GM12801 (cell line): ENCODE measurements around the gene COG5.

Experiments used
- TF ChIP-seq, protein P1 (sequence below): IDR thresholded peaks from one replicate; pipeline ENCODE4 v1.5.1; 2011; ENCODE audit warnings: control low read depth; ENCODE audit not compliant: insufficient read length; ENCODE audit errors: extremely low read depth

Gene COG5

DNA sequence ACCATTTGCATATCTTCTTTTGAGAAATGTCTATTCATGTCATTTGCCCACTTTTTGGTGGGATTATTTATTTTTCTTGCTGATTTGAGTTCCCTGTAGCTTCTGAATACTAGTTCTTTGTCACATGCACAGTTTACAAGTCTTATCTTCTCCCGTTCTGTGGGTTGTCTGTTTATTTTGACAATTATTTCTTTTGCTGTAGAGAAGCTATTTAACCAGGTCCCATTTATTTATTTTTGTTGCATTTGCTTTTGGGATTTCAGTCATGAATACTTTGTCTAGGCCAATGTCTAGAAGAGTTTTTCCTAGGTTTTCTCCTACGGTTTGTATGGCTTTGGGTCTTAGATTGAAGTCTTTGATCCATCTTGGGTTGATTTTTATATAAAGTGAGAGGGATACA is 60.9 kb downstream of the COG5 start:
- TF ChIP-seq, protein P1, sequence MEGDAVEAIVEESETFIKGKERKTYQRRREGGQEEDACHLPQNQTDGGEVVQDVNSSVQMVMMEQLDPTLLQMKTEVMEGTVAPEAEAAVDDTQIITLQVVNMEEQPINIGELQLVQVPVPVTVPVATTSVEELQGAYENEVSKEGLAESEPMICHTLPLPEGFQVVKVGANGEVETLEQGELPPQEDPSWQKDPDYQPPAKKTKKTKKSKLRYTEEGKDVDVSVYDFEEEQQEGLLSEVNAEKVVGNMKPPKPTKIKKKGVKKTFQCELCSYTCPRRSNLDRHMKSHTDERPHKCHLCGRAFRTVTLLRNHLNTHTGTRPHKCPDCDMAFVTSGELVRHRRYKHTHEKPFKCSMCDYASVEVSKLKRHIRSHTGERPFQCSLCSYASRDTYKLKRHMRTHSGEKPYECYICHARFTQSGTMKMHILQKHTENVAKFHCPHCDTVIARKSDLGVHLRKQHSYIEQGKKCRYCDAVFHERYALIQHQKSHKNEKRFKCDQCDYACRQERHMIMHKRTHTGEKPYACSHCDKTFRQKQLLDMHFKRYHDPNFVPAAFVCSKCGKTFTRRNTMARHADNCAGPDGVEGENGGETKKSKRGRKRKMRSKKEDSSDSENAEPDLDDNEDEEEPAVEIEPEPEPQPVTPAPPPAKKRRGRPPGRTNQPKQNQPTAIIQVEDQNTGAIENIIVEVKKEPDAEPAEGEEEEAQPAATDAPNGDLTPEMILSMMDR: no peak

DNA sequence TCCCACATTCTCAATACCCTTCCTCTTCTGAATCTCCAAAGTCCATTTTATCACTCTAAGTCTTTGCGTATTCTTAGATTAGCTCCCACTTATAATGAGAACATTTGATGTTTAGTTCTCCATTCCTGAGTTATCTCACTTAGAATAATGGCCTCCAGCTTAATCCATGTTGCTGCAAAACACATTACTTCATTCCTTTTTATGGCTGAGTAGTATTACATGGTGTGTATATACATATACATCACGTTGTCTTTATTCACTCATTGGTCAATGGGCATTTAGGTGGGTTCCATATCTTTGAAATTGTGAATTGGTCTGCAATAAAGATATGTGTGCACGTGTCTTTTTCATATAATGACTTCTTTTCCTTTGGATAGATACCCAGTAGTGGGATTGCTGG is 61.6 kb downstream of the COG5 start:
- TF ChIP-seq, protein P1: no peak

DNA sequence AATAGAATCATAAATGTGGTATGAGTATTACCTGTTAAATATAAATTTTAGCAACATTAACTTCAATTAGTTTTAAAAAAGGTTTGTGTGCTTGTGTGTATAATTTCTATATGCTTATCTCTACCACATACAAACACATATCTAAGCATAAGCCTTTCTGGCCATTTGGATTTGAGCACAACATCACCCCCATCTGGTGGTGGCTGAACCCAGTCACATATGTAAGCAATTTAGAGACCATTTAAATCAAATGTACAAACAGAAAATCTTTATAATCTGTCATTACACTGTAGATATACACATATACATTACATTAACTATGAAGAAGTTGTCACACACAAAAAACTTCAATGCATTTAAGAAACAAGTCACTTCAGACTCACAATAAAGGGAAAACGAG is 62.1 kb downstream of the COG5 start:
- TF ChIP-seq, protein P1: no peak

DNA sequence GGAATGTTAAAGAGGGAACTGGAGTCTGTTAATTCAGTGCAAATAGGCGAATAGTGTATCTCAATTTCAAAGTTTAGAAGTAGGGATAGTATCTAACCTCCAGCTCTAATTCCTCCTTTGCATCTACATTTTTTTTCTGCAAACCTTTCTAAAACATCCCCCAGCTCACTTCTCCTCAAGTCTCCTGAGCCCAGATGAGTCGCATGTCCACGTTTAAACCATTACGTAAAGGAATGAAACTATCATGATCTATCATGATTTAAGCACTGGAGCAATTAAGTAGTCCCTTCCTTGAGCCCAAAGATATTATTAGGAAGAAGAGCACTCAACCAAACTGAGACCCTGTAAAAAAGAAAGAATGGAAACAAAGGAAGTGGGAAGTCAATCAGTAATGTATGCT is 64.0 kb downstream of the COG5 start:
- TF ChIP-seq, protein P1: no peak

DNA sequence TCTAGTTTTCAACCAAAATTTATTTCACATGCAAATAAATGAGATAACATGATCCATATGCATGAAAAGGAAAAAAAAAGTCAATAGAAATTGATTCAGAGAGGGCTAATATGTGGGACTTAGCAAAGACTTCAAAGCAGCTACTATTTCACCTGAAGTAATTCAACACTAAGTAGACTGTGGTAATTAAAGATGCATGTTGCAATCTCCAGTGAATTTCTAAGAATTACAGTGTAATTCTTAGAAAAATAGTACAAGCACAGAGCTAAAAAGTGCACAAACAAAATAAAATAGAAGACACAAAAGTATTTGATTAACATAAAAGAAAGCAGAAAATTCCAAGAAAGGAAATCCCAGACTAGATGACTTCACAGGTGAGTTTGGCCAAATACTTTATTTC is 68.2 kb downstream of the COG5 start:
- TF ChIP-seq, protein P1: no peak

DNA sequence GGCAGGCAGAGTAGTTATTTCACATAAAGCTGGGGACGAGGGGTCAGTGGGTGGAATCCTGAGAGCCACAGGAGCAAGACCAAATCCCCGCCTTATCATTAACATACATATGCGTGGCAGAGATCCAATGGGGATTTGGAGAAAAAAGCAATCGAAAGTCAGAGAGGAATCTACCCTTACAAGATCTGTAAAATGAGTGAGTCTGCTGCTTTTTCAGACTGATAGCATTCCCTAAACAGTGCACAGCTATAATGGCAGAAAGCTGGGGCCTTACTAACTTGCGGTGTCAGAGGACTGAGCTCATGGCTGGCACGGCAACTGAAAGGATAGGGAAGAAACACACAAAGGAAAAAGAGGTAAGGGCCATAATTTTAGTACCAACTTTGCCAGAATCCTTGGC is 68.8 kb downstream of the COG5 start:
- TF ChIP-seq, protein P1: no peak

DNA sequence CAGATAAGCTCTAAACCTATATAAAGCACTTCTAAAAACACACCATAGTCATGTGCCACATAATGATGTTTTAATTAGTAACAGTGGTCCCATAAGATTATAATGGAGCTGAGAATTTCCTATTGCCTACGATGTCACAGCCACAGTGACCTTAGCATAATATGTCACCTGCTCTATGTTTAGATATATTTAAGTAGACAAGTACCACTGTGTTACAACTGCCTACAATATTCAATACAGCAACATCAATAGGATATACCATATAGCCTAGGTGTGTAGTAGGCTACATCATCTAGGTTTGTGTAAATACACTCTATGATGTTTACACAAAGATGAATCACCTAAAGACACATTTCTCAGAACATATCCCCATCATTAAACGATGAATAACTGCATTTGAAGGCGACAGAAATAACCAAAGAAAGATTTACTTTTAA is 69.4 kb downstream of the COG5 start:
- TF ChIP-seq, protein P1: no peak

DNA sequence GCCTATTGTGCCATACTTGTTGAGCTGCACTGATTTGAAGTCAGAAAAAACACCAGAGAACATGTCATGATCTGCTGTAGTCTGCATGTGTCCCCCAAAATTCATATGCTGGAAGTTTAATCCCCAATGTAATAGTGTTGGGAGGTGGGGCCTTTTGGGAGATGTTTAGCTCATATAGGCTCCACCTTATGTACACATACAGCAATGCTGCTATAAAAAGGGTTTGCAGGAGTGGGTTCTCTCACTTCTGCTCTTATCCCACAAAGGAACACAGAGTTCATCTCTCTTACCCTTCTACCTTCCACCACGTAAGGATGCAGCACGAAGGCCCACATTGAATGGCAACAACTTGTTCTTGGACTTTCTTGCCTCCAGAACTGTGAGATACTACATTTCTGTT is 70.8 kb downstream of the COG5 start:
- TF ChIP-seq, protein P1: no peak
